NOMO-1 treated with dmso at 0.1 percent for 144 hours (cell line): ENCODE measurements around the gene FARP1.
"Not testable (repeated sequence)": the region's sequence is repeated elsewhere in the genome, so short reads cannot be mapped to it uniquely, and the experiment has no call there.

Experiments used
- DNase-seq: peaks from one replicate; lab custom pipeline; 2025; ENCODE audit not compliant: unreplicated experiment; lab: John Stamatoyannopoulos, UW

FARP1 gene

GRCh38 chr13:98222816-98223215, 79.9 kb downstream of the FARP1 start:
- DNase-seq = no peak

GRCh38 chr13:98223741-98224140, 80.8 kb downstream of the FARP1 start:
- DNase-seq = no peak

- no peak for DNase-seq
Measured at GRCh38 chr13:98224557-98224956, 81.7 kb downstream of the FARP1 start.

GRCh38 chr13:98225036-98225940, 82.4 kb downstream of the FARP1 start:
- no peak for DNase-seq

DNA sequence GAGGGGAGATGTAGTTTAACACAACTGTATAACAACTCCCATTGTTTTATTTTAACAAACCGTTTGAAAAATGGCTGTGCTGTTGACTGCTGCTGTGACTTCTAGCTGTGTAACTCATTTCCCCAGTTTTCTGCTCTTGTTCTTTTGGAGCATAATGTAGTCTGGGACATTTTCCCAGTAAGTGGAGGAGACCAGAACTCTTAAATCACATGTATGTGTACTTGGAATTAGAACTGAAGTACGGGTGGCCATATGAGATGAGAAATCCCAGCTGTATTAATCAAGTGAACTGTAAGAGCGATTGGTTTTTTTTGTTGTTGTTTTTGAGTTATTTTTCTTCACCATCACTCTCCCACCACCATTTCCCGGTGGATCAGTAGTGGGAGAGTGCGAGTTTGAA, 83.6 kb downstream of the FARP1 start:
- no peak for DNase-seq

DNA sequence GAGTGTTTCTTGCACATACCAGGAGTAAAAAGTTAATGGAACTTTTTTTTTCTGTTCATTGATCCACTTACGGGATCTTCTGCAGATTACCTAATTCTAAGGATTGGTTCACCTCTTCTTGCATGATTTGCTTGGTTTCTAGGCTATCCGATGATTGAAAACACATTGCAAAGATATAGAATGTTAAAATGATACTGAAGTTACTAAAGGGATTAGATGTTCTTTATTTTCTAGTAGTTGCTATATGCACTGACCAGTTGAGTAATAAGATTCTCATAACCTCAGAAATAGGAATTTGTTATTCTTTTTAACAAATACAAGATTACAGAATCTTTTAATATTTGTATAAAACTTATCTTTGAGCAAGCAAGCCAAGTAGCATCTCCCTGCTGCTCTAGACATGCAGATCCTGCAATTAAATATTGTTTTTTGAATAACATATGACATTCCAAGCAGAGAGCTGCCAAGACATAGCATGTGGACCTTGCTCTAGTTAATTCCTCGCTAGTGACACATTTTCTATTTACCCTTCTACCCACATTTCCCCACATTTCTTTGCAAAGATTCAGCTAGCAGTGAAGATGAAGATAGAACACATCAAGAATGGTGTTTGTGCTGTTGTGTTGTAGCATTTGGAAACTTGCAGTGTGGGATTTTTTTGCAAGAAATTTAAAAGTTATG, 85.9 kb downstream of the FARP1 start:
- no peak for DNase-seq

GRCh38 chr13:98230762-98231161, 87.9 kb downstream of the FARP1 start:
- not testable (repeated sequence) for DNase-seq

GRCh38 chr13:98232456-98232855, 89.6 kb downstream of the FARP1 start:
- DNase-seq = no peak

DNA sequence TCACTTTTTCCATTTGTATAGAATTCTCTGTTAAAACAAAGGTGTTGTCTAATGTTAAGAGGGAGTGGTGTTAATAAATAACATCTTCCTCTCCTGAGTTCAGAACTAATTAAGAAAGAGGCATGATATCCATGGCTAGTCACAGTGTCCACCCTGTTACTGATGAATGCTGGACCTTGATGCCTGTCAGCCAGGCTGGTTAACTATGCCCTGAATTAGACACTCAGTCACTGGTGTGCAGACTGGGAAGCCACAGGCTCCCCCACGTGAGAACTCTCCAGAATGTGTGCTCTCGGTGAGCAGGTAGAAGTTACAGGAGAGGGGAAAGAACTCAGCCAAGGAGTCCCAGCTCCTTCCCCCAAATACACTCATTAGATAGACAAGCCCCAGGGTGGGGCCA, 90.2 kb downstream of the FARP1 start:
- no peak for DNase-seq

DNA sequence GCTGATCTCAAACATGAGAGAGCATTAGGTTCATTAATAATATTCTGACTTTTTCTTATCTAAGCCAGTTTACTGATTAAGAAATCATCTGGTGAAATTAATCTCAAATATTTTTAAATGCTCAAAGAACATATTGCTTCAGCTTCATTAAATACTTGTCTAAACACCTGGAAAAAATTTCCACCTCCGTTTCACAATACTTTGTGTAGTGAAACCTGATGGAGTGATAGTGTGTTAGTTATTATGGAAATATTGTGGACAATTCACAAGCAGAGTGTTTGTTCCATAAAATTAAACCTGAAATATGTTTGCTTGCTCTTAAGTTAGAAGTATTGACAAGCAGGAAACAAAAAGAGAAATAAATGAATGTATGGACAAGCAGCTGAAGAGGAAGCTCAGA, 91.5 kb downstream of the FARP1 start:
- no peak for DNase-seq

GRCh38 chr13:98236197-98236596, 93.3 kb downstream of the FARP1 start:
- no peak for DNase-seq

DNA sequence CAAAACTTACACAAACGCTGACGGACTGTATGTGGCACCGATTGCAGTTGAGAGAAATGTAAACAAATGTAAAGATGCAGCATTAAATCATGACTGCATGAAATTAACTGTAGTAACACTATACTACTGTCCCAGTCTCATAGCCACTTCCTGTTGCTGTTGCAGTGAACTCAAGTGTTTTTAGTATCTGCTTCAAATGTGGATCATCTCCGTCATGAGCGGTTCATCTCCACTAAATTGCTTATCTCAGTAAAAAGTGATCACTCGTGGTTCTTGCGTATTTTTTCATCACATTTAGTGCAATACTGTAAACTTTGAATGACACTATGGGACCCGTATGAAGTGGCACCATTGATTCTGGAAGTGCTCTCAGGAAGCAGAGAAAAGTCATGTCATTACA, 94.4 kb downstream of the FARP1 start:
- no peak for DNase-seq

DNA sequence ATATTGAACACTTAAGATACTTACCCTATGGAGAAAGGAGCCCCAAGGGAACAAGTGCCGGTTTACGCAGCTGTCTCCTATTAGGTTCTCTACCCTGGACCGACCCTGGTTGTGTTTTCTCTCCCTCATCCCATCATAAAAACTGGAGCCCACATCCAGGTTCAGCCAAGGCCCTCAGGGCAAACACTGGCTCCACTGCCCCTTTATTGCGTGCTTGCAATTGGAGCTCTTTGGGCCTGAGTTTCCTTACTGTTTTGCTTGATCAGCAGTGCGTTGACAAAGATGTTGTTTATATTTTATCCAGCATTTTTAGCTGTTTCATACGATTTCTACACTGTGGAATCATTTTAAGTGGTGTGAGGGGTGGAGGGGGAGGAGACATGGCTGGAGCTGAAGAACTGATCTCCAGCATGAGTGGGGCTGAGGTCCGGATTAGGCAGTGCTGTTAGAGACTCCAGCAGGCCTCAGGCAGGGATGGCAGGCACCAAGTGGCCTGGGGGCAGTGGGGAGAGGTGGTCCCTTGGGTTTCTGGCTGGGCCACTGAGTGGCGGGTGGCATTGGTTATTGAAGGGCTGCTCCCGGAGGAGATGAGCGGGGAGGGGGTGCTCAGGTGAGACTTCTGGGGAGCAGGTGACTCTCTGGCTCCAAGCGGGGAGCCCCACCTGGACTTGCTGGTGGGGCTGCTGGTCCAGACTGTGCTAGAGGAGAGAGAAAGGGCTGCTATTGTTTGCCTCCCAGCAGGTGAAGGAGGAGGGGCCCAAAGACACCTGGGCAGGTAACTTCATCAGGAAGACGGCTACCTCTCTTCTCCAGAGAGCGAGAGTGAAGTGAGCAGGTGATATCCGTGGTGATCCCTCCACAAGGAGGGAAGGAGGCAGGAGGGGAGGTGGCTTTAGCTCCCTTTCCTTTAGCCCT, 96.5 kb downstream of the FARP1 start:
- DNase-seq = no peak

DNA sequence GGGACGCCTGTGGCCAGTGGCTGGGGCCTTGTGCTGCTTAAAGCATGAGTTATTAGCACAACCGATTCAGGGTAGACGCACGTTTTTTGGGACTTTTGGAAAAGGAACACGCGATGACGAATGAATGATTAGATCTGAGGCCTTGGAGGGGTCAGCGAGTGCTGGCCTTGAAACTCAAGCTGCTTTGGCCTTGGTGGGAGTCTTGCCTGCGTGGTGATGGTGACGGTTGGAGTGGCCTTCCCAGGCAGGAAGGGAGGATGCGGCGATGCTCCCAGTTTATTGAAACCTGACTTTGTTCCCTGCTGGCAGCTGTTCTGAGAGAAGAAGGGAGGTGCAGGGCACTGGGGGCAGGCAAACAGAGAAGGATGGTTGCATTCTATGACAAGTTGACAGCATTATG, 97.2 kb downstream of the FARP1 start:
- DNase-seq = no peak

GRCh38 chr13:98240974-98241373, 98.1 kb downstream of the FARP1 start:
- DNase-seq = no peak

DNA sequence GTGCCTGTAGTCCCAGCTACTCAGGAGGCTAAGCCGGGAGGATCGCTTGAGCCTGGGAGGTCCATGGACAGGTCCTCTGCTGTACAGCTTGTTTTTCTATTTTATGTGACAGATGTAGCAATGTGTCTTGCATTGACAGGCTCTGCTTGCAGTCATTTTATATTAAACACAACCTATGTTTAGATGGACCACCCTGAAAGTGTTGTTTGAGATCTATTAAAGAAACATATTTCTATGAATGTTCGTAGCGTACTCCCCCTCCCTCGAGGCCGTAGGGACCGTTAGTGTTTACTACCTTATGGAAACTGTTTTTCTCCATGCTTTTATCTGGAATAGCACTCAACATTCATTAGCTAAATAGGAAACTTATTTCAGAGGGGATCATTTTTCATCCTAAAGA, 99.1 kb downstream of the FARP1 start:
- no peak for DNase-seq

DNA sequence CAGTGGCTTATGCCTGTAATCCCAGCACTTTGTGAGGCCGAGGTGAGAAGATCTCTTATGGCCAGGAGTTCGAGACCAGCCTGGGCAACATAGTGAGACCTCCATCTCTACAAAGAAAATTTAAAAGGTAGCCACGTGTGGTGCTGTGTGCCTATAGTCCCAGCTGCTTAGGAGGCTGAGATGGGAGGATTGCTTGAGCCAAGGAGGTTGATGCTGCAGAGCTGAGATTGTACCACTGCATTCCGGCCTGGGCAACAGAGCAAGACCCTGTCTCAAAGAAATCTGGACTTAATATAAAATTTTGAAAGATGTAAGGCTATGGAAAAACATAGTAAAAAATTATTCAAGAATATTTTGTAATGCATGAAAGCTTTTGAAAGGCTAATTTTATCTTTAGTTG, 99.5 kb downstream of the FARP1 start:
- no peak for DNase-seq

DNA sequence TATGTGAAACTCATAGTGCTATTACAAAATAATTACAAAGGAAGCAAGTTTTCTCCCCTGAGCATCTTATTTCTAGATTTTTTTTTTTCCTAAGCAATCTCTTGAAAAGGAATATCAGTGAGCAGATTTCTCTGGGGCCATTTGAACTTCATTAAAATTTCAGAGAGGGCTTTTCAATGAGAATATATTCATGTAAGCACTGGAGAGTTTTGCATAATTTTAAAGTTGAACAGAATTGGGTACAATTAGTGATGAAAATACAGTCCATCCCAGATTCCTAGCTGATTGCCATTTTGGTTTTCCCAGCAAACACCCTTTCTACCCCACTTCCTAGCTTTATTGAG, 101.0 kb downstream of the FARP1 start:
- no peak for DNase-seq

DNA sequence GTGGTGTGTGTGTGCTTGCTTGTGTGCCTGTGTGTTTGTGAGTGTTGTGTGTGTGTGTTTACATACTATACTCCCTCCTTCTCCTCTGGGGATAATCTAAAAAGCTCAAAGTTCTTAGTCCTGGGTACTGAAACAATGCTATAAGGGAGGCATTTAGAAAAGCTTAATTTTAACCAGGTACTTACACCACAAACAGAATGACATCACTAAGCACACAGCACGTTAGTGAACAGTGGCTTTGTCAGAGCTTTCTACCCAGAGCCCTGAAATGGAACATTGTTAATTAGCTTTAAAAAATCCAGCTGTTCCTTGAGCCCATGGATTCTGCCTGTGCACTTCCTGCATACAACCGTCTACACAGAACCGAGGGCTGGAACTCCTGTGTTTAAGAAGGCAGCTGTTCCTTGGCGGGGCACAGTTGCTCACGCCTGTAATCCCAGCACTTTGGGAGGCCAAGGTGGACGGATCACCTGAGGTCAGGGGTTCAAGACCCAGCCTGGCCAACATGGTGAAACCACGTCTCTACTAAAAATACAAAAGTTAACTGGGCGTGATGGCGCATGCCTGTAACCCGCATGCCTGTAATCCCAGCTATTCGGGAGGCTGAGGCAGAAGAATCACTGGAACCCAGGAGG, 103.8 kb downstream of the FARP1 start:
- DNase-seq = no peak

- no peak for DNase-seq
Measured at GRCh38 chr13:98251708-98252107, 108.8 kb downstream of the FARP1 start.

DNA sequence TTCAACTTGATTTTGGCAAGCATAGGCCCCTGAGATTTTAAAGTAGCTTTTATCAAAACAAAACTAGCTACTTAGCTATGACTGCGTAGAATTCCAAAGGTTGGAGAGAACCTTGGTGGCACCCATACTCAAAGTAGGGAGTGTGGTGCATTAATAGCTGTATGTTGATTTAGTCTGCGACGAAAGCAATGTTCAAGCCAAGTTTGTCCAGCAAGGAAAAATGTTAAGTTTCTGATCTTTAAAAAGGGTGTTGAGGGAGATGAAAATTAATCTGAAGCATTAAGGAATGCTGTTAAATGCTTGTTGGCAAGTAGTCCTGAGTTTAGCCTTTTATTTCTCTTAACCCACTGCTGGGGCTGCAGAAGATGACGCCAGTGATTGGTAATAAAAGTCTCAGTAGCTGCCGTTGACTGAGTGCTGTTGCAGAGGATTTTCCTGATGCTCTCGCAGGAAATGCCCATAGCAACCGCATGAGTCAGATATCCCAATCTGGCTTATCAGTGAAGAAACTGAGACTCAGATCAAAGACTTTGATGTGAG, 110.1 kb downstream of the FARP1 start:
- DNase-seq = no peak
